Endodermal cell (in vitro differentiated cells): Measurements from ENCODE around the gene MAT2A. TPM values are rescaled to one million over a fixed set of nuclear protein-coding genes. Genes with fewer than 3 reads are reported as not detected.

ENCODE experiments used
- DNase-seq: peaks from one replicate; pipeline ENCODE4 v3.0.0-alpha.2; 2017
- H3K27ac ChIP-seq: 2 replicates; pipeline ENCODE4 v1.5.1; 2013; ENCODE audit warnings: mild to moderate bottlenecking, low read depth, low read length, moderate library complexity
- H3K27me3 ChIP-seq: 2 replicates; pipeline ENCODE4 v1.6.1; 2013; ENCODE audit warnings: mild to moderate bottlenecking, low read length, moderate library complexity; ENCODE audit not compliant: insufficient read depth, control insufficient read depth, poor library complexity, severe bottlenecking
- H3K36me3 ChIP-seq: 2 replicates; pipeline ENCODE4 v1.7.0; 2013; ENCODE audit warnings: mild to moderate bottlenecking, low read length, moderate library complexity; ENCODE audit not compliant: control insufficient read depth, insufficient read depth
- H3K4me1 ChIP-seq: one replicate; pipeline ENCODE4 v1.7.0; 2013; ENCODE audit warnings: low read length; ENCODE audit not compliant: control insufficient read depth, insufficient read depth
- H3K4me3 ChIP-seq: 2 replicates; pipeline ENCODE4 v1.5.1; 2013; ENCODE audit warnings: mild to moderate bottlenecking, low read length, moderate library complexity
- H3K9ac ChIP-seq: 2 replicates; pipeline ENCODE4 v1.6.1; 2013; ENCODE audit warnings: mild to moderate bottlenecking, low read length, moderate library complexity; ENCODE audit not compliant: poor library complexity, severe bottlenecking; ENCODE audit errors: extremely low read depth
- H3K9me3 ChIP-seq: 2 replicates; pipeline ENCODE4 v1.6.1; 2013; ENCODE audit warnings: mild to moderate bottlenecking, low read length, moderate library complexity; ENCODE audit not compliant: control insufficient read depth
- H3K27ac Mint-ChIP-seq: 2 replicates; pipeline ENCODE4 v1.8.0; 2020; ENCODE audit warnings: mixed read lengths
- H3K27me3 Mint-ChIP-seq: 2 replicates; pipeline ENCODE4 v1.8.0; 2021; ENCODE audit warnings: mild to moderate bottlenecking, mixed read lengths; ENCODE audit not compliant: insufficient read depth
- H3K36me3 Mint-ChIP-seq: 2 replicates; pipeline ENCODE4 v1.8.0; 2020; ENCODE audit warnings: low read depth, mixed read lengths
- H3K4me1 Mint-ChIP-seq: 2 replicates; pipeline ENCODE4 v1.8.0; 2020; ENCODE audit warnings: mixed read lengths
- H3K4me3 Mint-ChIP-seq: 2 replicates; pipeline ENCODE4 v1.8.0; 2020; ENCODE audit warnings: mild to moderate bottlenecking, moderate library complexity, mixed read lengths
- H3K9me3 Mint-ChIP-seq: 2 replicates; pipeline ENCODE4 v1.8.0; 2020; ENCODE audit warnings: mild to moderate bottlenecking, mixed read lengths
- WGBS, 2 experiments: methylation state at CpG; one replicate each; pipeline versions ENCODE4 v1.1.5 to v1.1.7; 2013; ENCODE audit warnings: missing lambda C conversion rate in 2 of 2, mixed read lengths in 1 of 2; ENCODE audit not compliant: insufficient coverage in 1 of 2, insufficient read length in 1 of 2; 5-methylcytosine and 5-hydroxymethylcytosine counted together
- total RNA-seq, 2 donors: library from RNA; stranded (reverse); fragmentation: NEBNext Ultra II Directional in 1 of 2; extraction: Animal tissue kit (Norgen Biotek cat#: 25700) in 1 of 2; gene quantifications; 2 replicates in 1 of 2; 3 replicates in 1 of 2; pipeline ENCODE4 v1.2.1, GENCODE V29; 2021
- TF ChIP-seq, protein P1 (sequence below): fragments of 200-600 bp; sonication (generic); conservative IDR thresholded peaks from 2 replicates; pipeline ENCODE4 v1.5.0; 2021; ENCODE audit warnings: antibody characterized with exemption, mild to moderate bottlenecking

The MAT2A gene
- total RNA-seq, 2 donors from 2014 or later, result 171 to 267 TPM

DNA sequence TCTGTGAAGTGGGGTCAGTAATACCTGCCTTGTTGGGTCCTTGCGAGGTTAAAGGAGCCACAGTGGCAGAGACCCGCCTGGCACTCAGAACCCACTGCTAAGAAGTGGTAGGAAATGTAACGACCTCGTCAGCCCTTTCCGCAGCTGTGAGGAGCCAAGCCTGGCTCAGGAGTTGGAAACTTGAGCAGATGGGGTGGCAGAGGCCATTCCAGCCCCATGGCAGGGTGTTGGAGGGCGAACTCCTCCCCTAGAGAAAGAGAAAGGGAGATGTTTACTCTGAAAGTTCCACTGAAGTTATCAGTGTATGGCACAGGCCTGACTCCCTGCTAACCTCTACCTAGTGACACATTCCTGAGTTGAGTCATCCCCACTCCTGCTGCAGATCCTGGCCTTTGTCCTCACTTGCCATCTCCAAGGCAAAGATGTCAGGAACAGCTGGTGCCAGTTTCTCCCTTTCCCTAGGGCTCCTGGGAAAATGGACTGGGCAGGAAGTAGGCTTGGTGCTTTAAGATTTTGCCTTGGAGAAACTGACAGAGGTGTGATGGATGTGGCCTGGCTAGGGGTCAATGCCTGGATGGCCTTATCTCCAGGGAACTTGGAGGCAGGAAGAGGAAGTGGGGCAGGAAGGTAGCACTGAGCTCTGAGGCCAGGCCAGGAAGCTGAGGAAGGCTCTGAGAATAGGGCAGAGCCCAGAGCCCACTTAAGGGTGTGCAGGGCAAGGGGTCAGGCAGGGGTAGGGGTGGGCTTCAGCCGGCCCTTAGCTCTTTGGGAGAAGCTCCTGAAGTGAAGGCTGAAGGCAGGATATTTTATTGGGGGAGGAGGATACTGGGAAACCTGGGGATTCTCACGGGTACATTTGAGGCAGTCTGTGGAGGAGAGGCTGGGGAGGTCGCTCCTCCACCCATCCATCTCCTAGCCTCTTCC lies 46.2 kb downstream of the MAT2A start:
- Histone ChIP-seq H3K9ac (no peak overlapping the region), H3K27me3 (no peaks in the 10 kb centered on the region), H3K9me3 (no peaks in the 10 kb centered on the region), H3K36me3 (peaks cover 45% of the 10 kb centered on the region), H3K4me1 (peaks cover 5% of the 10 kb centered on the region), H3K27ac (peak overlapping the region; percentile 18), H3K4me3 (no peak overlapping the region)
- no peak for DNase-seq
- WGBS, 2 experiments, result 74 to 85% methylated on average over 7 to 9 of the region's 9 CpGs
- TF ChIP-seq, protein P1, sequence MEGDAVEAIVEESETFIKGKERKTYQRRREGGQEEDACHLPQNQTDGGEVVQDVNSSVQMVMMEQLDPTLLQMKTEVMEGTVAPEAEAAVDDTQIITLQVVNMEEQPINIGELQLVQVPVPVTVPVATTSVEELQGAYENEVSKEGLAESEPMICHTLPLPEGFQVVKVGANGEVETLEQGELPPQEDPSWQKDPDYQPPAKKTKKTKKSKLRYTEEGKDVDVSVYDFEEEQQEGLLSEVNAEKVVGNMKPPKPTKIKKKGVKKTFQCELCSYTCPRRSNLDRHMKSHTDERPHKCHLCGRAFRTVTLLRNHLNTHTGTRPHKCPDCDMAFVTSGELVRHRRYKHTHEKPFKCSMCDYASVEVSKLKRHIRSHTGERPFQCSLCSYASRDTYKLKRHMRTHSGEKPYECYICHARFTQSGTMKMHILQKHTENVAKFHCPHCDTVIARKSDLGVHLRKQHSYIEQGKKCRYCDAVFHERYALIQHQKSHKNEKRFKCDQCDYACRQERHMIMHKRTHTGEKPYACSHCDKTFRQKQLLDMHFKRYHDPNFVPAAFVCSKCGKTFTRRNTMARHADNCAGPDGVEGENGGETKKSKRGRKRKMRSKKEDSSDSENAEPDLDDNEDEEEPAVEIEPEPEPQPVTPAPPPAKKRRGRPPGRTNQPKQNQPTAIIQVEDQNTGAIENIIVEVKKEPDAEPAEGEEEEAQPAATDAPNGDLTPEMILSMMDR, result no peak
- Mint-ChIP-seq H3K36me3 (peaks cover 23% of the 10 kb centered on the region), H3K27me3 (peaks cover 2% of the 10 kb centered on the region), H3K4me3 (peak overlapping the region; percentile 36), H3K27ac (peak overlapping the region; percentile 70), H3K4me1 (peaks cover 21% of the 10 kb centered on the region), H3K9me3 (no peaks in the 10 kb centered on the region)

DNA sequence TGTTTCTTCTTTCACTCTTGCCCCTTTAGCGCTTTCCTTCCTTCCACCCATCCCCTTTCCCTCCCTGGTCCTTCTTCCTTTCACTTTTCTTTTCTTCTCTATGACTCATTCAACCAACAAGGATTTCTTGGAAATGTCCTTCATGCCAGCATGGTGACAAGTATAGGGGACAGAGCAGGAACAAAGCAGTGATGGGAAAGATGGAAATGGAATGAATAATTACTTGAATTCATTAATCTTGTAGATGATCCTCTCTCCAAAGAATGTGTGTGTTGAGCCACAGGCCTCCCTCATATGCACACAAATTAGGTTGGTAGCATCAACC lies 46.8 kb downstream of the MAT2A start:
- Mint-ChIP-seq H3K27ac (no peak overlapping the region), H3K4me1 (peaks cover 24% of the 10 kb centered on the region), H3K27me3 (peaks cover 2% of the 10 kb centered on the region), H3K4me3 (no peak overlapping the region), H3K36me3 (peaks cover 23% of the 10 kb centered on the region), H3K9me3 (no peaks in the 10 kb centered on the region)
- Histone ChIP-seq H3K36me3 (peaks cover 40% of the 10 kb centered on the region), H3K9me3 (no peaks in the 10 kb centered on the region), H3K4me1 (peaks cover 3% of the 10 kb centered on the region), H3K27me3 (no peaks in the 10 kb centered on the region), H3K27ac (no peak overlapping the region), H3K9ac (no peak overlapping the region), H3K4me3 (no peak overlapping the region)
- no peak for DNase-seq
- TF ChIP-seq, protein P1, result no peak
- WGBS, 2 experiments, result 89% methylated on average over 1 of the region's 1 CpG; no CpG with 5 or more reads in 1 of the 2 experiments

DNA sequence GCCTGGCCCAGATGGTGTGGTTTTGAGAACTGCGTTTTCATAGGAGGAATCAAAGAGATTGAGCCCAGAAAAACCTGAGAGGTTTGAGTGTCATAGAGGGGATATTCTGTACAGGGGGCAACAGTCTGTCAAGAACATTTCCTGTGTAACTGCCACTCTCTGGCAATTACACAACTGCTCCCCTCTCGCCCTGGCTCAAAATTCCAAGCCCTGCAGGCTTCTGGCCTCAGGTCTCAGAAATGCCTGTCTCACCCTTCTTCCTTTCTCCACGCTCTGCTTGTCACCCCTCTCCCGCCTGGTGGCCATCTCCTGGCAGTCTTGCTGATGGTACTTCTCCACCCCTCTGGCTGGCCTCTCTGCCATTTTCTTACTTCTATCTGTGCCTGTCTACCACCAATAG lies 49.3 kb downstream of the MAT2A start:
- TF ChIP-seq, protein P1, result no peak
- no peak overlapping the region for H3K27ac ChIP-seq
- H3K4me3 ChIP-seq, result no peak overlapping the region
- DNase-seq, result no peak
- H3K9ac ChIP-seq, result no peak overlapping the region
- H3K27me3 ChIP-seq, result no peaks in the 10 kb centered on the region
- 78 to 87% methylated on average over 3 to 4 of the region's 4 CpGs for WGBS, 2 experiments
- H3K27ac Mint-ChIP-seq, result no peak overlapping the region
- no peaks in the 10 kb centered on the region for H3K9me3 ChIP-seq
- H3K27me3 Mint-ChIP-seq, result peaks cover 2% of the 10 kb centered on the region
- peaks cover 8% of the 10 kb centered on the region for H3K36me3 Mint-ChIP-seq
- no peak overlapping the region for H3K4me3 Mint-ChIP-seq
- peaks cover 3% of the 10 kb centered on the region for H3K4me1 ChIP-seq
- H3K36me3 ChIP-seq, result peaks cover 15% of the 10 kb centered on the region
- no peaks in the 10 kb centered on the region for H3K9me3 Mint-ChIP-seq
- H3K4me1 Mint-ChIP-seq, result peaks cover 22% of the 10 kb centered on the region
